GM23338 (cell line): ENCODE results near the gene OR51I2.

ENCODE experiments used
- CREB1 ChIP-seq: fragments of 250-450 bp; sonication (Bioruptor Pico); IDR thresholded peaks from 2 replicates; pipeline ENCODE4 v1.5.0; 2020; ENCODE audit warnings: low read depth, mild to moderate bottlenecking, moderate library complexity
- CTCF ChIP-seq, 2 experiments: fragments of 200-600 bp in 1 of 2; sonication (generic) in 1 of 2; conservative IDR thresholded peaks; 2 replicates each; pipeline versions ENCODE4 v1.5.1 to v1.6.1; 2016 to 2017; ENCODE audit warnings: antibody characterized with exemption in 2 of 2, low read depth in 2 of 2, mild to moderate bottlenecking in 2 of 2, moderate library complexity in 1 of 2
- ETS1 ChIP-seq: IDR thresholded peaks from 2 replicates; pipeline ENCODE4 v1.6.1; 2016; ENCODE audit warnings: antibody characterized with exemption
- EZH2 ChIP-seq: fragments of 200-600 bp; sonication (generic); IDR thresholded peaks from one replicate; pipeline ENCODE4 v1.8.0; 2017; ENCODE audit warnings: antibody characterized with exemption, mild to moderate bottlenecking, low read depth; ENCODE audit not compliant: unreplicated experiment
- EZH2phosphoT487 ChIP-seq: fragments of 200-600 bp; sonication (generic); IDR thresholded peaks from one replicate; pipeline ENCODE4 v1.8.1; 2018; ENCODE audit warnings: antibody characterized with exemption; ENCODE audit not compliant: unreplicated experiment
- JUNB ChIP-seq: IDR thresholded peaks from one replicate; pipeline ENCODE4 v1.6.1; 2016; ENCODE audit warnings: antibody characterized with exemption; ENCODE audit not compliant: unreplicated experiment
- NANOG ChIP-seq: IDR thresholded peaks from 2 replicates; pipeline ENCODE4 v1.6.1; 2016; ENCODE audit warnings: antibody characterized with exemption, borderline replicate concordance
- POLR2AphosphoS5 ChIP-seq: IDR thresholded peaks from 2 replicates; pipeline ENCODE4 v1.6.1; 2016; ENCODE audit warnings: antibody characterized with exemption, low read depth
- REST ChIP-seq: IDR thresholded peaks from one replicate; pipeline ENCODE4 v1.6.1; 2018; ENCODE audit warnings: antibody characterized with exemption; ENCODE audit not compliant: unreplicated experiment
- STAT1 ChIP-seq: IDR thresholded peaks from one replicate; pipeline ENCODE4 v1.6.1; 2016; ENCODE audit warnings: antibody characterized with exemption; ENCODE audit not compliant: unreplicated experiment
- ZNF114 ChIP-seq: fragments of 250-450 bp; sonication (Bioruptor Pico); IDR thresholded peaks from 2 replicates; pipeline ENCODE4 v1.5.0; 2020; ENCODE audit warnings: mild to moderate bottlenecking, moderate library complexity

GRCh38 chr11:5489576-5490357 is 40.6 kb downstream of the OR51I2 start:
- TF ChIP-seq CTCF (conservative IDR thresholded peaks at IDR 0.05; ENCODE audit: low read depth in 2 of 2) (no peak), EZH2 (no peak), JUNB (no peak), CREB1 (CRISPR knock-in tag) (no peak), ETS1 (no peak), POLR2AphosphoS5 (no peak), EZH2phosphoT487 (no peak), REST (no peak), STAT1 (no peak), ZNF114 (no peak), NANOG (no peak)
